ENCODE measurements around the gene TRHDE.
"Not testable (repeated sequence)": the region's sequence is repeated elsewhere in the genome, so short reads cannot be mapped to it uniquely, and the experiment has no call there.

Gene TRHDE

GRCh38 chr12:72658615-72659014 is 386.4 kb downstream of the TRHDE start:
- no peaks in the 10 kb centered on the region for H4K20me1 ChIP-seq (ENCODE audit: insufficient read depth, low read length)
- no peaks in the 10 kb centered on the region for H3K36me3 ChIP-seq (ENCODE audit: insufficient read depth, low read length)
- H3K9me2 ChIP-seq (ENCODE audit: low read depth, low read length): no peaks in the 10 kb centered on the region
- H3F3A ChIP-seq (ENCODE audit: insufficient read depth, low read length): no peaks in the 10 kb centered on the region
- no peaks in the 10 kb centered on the region for H3K79me2 ChIP-seq (ENCODE audit: insufficient read depth, low read length)
- no peak overlapping the region for H3K4me2 ChIP-seq (ENCODE audit: low read length)
- no peaks in the 10 kb centered on the region for H3K4me1 ChIP-seq (ENCODE audit: insufficient read depth, low read length, severe bottlenecking)
- H3K9me3 ChIP-seq (ENCODE audit: low read length): no peaks in the 10 kb centered on the region
- H2AFZ ChIP-seq (ENCODE audit: low read length): no peak overlapping the region
- H3K27ac ChIP-seq (ENCODE audit: low read depth, low read length, poor library complexity, severe bottlenecking): no peak overlapping the region
- H3K9ac ChIP-seq (ENCODE audit: low read length): no peak overlapping the region
- no peak for TF ChIP-seq EZH2 (IDR thresholded peaks at IDR 0.05; ENCODE audit: borderline replicate concordance, low read length)
- TF ChIP-seq CTCF (IDR thresholded peaks at IDR 0.05; ENCODE audit: low read length): no peak
- no peak overlapping the region for H3K4me3 ChIP-seq (ENCODE audit: low read depth, low read length, poor library complexity, severe bottlenecking)
- H3K27me3 ChIP-seq (ENCODE audit: insufficient read depth, low read length): no peaks in the 10 kb centered on the region

GRCh38 chr12:72660174-72660573 is 388.0 kb downstream of the TRHDE start:
- H3K27ac ChIP-seq (ENCODE audit: low read depth, low read length, poor library complexity, severe bottlenecking): not testable (repeated sequence)

GRCh38 chr12:72673853-72674252 is 401.7 kb downstream of the TRHDE start:
- Histone ChIP-seq H3K4me2 (ENCODE audit: low read length) (no peak overlapping the region), H4K20me1 (ENCODE audit: insufficient read depth, low read length) (no peaks in the 10 kb centered on the region), H3K27ac (ENCODE audit: low read depth, low read length, poor library complexity, severe bottlenecking) (no peak overlapping the region), H3K9me3 (ENCODE audit: low read length) (no peaks in the 10 kb centered on the region), H3K4me1 (ENCODE audit: insufficient read depth, low read length, severe bottlenecking) (no peaks in the 10 kb centered on the region), H3K27me3 (ENCODE audit: insufficient read depth, low read length) (no peaks in the 10 kb centered on the region), H2AFZ (ENCODE audit: low read length) (no peak overlapping the region), H3K79me2 (ENCODE audit: insufficient read depth, low read length) (no peaks in the 10 kb centered on the region), H3F3A (ENCODE audit: insufficient read depth, low read length) (no peaks in the 10 kb centered on the region), H3K9me2 (ENCODE audit: low read depth, low read length) (no peaks in the 10 kb centered on the region), H3K9ac (ENCODE audit: low read length) (no peak overlapping the region), H3K36me3 (ENCODE audit: insufficient read depth, low read length) (no peaks in the 10 kb centered on the region), H3K4me3 (ENCODE audit: low read depth, low read length, poor library complexity, severe bottlenecking) (no peak overlapping the region)
- no peak for TF ChIP-seq CTCF (IDR thresholded peaks at IDR 0.05; ENCODE audit: low read length)
- no peak for TF ChIP-seq EZH2 (IDR thresholded peaks at IDR 0.05; ENCODE audit: borderline replicate concordance, low read length)

More at GRCh38 chr12:72660174-72660573, 388.0 kb downstream of the TRHDE start:
- not testable (repeated sequence) for H3K4me3 ChIP-seq (ENCODE audit: low read depth, low read length, poor library complexity, severe bottlenecking); H3K4me2 ChIP-seq (ENCODE audit: low read length); H3K27me3 ChIP-seq (ENCODE audit: insufficient read depth, low read length); H4K20me1 ChIP-seq (ENCODE audit: insufficient read depth, low read length); H3K4me1 ChIP-seq (ENCODE audit: insufficient read depth, low read length, severe bottlenecking); H2AFZ ChIP-seq (ENCODE audit: low read length); H3K36me3 ChIP-seq (ENCODE audit: insufficient read depth, low read length); H3F3A ChIP-seq (ENCODE audit: insufficient read depth, low read length); H3K9me2 ChIP-seq (ENCODE audit: low read depth, low read length); H3K79me2 ChIP-seq (ENCODE audit: insufficient read depth, low read length); H3K9ac ChIP-seq (ENCODE audit: low read length); H3K9me3 ChIP-seq (ENCODE audit: low read length)

- Histone ChIP-seq H4K20me1 (ENCODE audit: insufficient read depth, low read length) (no peaks in the 10 kb centered on the region), H3K27me3 (ENCODE audit: insufficient read depth, low read length) (no peaks in the 10 kb centered on the region), H2AFZ (ENCODE audit: low read length) (no peak overlapping the region), H3K4me1 (ENCODE audit: insufficient read depth, low read length, severe bottlenecking) (no peaks in the 10 kb centered on the region), H3K79me2 (ENCODE audit: insufficient read depth, low read length) (no peaks in the 10 kb centered on the region), H3F3A (ENCODE audit: insufficient read depth, low read length) (no peaks in the 10 kb centered on the region), H3K4me2 (ENCODE audit: low read length) (no peak overlapping the region), H3K4me3 (ENCODE audit: low read depth, low read length, poor library complexity, severe bottlenecking) (no peak overlapping the region), H3K27ac (ENCODE audit: low read depth, low read length, poor library complexity, severe bottlenecking) (no peak overlapping the region), H3K9ac (ENCODE audit: low read length) (no peak overlapping the region), H3K9me3 (ENCODE audit: low read length) (no peaks in the 10 kb centered on the region), H3K9me2 (ENCODE audit: low read depth, low read length) (no peaks in the 10 kb centered on the region), H3K36me3 (ENCODE audit: insufficient read depth, low read length) (no peaks in the 10 kb centered on the region)
- TF ChIP-seq EZH2 (IDR thresholded peaks at IDR 0.05; ENCODE audit: borderline replicate concordance, low read length) (no peak), CTCF (IDR thresholded peaks at IDR 0.05; ENCODE audit: low read length) (no peak)
These were observed 404.4 kb downstream of the TRHDE start for GRCh38 chr12:72676556-72676955.

All from OCI-LY1 (cell line).